Measurements from ENCODE around the gene LGALS14. TPM values are rescaled to one million over a fixed set of nuclear protein-coding genes. Genes with fewer than 3 reads are reported as not detected.

Gene LGALS14
- total RNA-seq, 1 donor from 2014 or later: not detected

DNA sequence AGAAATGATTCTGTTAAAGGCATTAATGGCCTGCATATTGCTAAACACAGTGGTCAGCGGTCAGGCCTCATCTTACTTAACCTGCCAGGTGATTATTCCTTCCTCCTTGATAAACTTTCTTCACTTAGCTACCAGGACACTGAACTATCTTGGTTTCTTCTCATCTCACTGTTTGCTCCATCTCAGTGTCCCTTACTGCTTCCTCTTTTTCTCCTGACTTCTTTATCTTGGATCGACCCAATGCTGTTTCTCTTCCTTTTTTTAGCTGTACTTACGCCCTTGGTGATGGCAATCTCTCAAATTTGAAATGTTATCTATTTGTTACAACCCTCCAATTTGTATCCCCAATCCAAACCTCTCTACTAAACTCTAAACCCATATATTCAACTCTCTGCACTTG lies 41.4 kb downstream of the LGALS14 start:
- Histone ChIP-seq H3K27ac (no peak overlapping the region), H3K4me1 (no peaks in the 10 kb centered on the region), H3K36me3 (no peaks in the 10 kb centered on the region), H3K9me3 (no peaks in the 10 kb centered on the region), H3K4me3 (no peak overlapping the region), H3K27me3 (no peaks in the 10 kb centered on the region)
- TF ChIP-seq, protein P1, sequence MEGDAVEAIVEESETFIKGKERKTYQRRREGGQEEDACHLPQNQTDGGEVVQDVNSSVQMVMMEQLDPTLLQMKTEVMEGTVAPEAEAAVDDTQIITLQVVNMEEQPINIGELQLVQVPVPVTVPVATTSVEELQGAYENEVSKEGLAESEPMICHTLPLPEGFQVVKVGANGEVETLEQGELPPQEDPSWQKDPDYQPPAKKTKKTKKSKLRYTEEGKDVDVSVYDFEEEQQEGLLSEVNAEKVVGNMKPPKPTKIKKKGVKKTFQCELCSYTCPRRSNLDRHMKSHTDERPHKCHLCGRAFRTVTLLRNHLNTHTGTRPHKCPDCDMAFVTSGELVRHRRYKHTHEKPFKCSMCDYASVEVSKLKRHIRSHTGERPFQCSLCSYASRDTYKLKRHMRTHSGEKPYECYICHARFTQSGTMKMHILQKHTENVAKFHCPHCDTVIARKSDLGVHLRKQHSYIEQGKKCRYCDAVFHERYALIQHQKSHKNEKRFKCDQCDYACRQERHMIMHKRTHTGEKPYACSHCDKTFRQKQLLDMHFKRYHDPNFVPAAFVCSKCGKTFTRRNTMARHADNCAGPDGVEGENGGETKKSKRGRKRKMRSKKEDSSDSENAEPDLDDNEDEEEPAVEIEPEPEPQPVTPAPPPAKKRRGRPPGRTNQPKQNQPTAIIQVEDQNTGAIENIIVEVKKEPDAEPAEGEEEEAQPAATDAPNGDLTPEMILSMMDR (IDR thresholded peaks at IDR 0.05): no peak
- DNase-seq (ENCODE audit: low spot score in 2 of 2): no peak
- intact Hi-C loops (cut with DNase I): no loop called here

DNA sequence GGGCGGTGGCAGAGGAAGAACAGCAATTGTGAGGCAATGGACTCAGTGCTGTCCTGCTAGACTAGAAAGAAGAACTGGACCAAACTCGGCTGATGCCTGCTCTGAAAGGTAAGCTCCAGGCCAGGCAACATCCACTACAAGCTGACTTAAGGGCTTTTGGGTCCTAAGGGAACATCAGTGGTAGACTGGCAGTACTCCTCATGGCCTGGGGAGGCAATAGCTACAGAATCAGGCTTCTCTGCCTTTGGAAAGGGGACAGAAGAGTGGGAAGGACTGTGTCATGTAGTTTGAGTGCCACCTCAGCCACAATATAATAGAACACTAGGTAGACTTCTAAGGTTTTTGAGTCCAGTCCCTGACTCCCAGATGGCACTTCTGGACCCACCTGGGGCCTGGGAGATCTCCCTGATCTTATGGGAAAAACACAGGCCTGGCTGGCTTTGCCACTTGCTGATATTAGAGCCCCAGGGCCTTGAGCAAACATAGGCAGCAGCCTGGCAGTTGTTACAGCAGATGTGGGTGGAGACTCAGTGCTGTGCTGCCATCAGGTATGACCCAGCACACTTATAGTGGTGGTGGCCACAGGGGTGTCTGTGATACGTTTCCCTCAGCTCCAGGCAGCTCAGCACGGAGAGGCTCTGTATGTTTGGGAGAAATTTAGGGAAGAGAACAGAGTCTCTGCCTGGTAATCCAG lies 42.7 kb downstream of the LGALS14 start:
- DNase-seq (ENCODE audit: low spot score in 2 of 2): no peak
- no peaks in the 10 kb centered on the region for H3K36me3 ChIP-seq
- no peaks in the 10 kb centered on the region for H3K9me3 ChIP-seq
- TF ChIP-seq, protein P1 (IDR thresholded peaks at IDR 0.05): no peak
- no peaks in the 10 kb centered on the region for H3K27me3 ChIP-seq
- no peaks in the 10 kb centered on the region for H3K4me1 ChIP-seq
- H3K4me3 ChIP-seq: no peak overlapping the region
- no peak overlapping the region for H3K27ac ChIP-seq
- intact Hi-C loops (cut with DNase I): no loop called here

DNA sequence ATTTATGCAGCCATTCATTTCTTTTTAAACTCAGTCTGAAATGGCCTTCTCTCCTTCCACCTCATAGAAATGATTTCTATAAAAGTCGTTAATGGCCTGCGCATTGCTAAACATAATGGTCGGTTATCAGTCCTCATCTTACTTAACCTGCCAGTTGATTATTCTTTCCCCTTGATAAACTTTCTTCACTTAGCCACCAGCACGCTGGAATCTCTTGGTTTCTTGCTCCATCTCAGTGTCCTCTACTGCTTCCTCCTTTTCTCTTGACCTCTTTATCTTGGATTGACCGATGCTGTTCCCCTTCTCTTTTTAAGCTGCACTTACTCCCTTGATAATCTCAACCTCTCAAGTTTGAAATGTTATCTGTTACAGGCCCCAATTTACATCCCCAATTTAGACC lies 45.7 kb downstream of the LGALS14 start:
- no peak for DNase-seq (ENCODE audit: low spot score in 2 of 2)
- H3K36me3 ChIP-seq: no peaks in the 10 kb centered on the region
- intact Hi-C loops (cut with DNase I): no loop called here
- no peaks in the 10 kb centered on the region for H3K27me3 ChIP-seq
- no peak overlapping the region for H3K27ac ChIP-seq
- H3K9me3 ChIP-seq: no peaks in the 10 kb centered on the region
- no peaks in the 10 kb centered on the region for H3K4me1 ChIP-seq
- H3K4me3 ChIP-seq: no peak overlapping the region
- TF ChIP-seq, protein P1 (IDR thresholded peaks at IDR 0.05): no peak

DNA sequence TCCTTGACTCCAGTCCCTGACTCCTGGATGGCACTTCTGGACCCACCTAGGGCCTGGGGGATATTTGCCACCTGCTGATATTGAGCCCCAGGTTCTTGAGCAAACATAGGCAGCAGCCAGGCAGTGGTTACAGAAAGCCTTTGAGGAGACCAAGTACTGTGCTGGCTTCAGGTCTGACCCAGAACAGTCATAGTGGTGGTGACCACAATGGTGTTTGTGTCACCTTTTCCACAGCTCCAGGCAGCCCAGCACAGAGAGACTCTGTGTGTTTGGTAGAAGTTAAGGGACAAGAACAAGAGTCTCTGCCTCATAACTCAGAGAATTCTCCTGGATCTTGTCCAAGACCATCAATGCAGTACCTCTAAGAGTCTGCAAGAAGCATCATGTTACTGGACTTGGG lies 48.1 kb downstream of the LGALS14 start:
- TF ChIP-seq, protein P1 (IDR thresholded peaks at IDR 0.05): no peak
- no peak overlapping the region for H3K4me3 ChIP-seq
- no peak overlapping the region for H3K27ac ChIP-seq
- H3K27me3 ChIP-seq: no peaks in the 10 kb centered on the region
- DNase-seq (ENCODE audit: low spot score in 2 of 2): no peak
- H3K9me3 ChIP-seq: no peaks in the 10 kb centered on the region
- H3K36me3 ChIP-seq: no peaks in the 10 kb centered on the region
- intact Hi-C loops (cut with DNase I): no loop called here
- no peaks in the 10 kb centered on the region for H3K4me1 ChIP-seq

DNA sequence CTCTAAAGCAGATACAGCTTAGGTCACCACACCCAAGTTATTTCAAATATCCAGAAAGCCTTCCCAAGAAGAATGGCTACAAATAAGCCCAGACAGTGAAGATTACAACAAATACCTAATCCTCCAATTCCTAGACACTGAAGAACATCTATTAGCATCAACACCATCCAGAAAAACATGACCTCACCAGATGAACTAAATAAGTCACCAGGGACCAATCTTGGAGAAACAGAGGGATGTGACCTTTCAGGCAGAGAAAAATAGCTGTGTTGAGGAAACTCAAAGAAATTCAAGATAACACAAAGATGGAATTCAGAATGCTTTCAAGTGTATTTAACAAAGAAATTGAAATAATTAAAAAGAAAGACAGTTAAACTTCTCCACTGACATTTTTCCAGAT lies 48.5 kb downstream of the LGALS14 start:
- no peak overlapping the region for H3K4me3 ChIP-seq
- no peak for DNase-seq (ENCODE audit: low spot score in 2 of 2)
- no peaks in the 10 kb centered on the region for H3K9me3 ChIP-seq
- intact Hi-C loops (cut with DNase I): no loop called here
- TF ChIP-seq, protein P1 (IDR thresholded peaks at IDR 0.05): no peak
- no peaks in the 10 kb centered on the region for H3K4me1 ChIP-seq
- no peaks in the 10 kb centered on the region for H3K36me3 ChIP-seq
- no peaks in the 10 kb centered on the region for H3K27me3 ChIP-seq
- no peak overlapping the region for H3K27ac ChIP-seq

DNA sequence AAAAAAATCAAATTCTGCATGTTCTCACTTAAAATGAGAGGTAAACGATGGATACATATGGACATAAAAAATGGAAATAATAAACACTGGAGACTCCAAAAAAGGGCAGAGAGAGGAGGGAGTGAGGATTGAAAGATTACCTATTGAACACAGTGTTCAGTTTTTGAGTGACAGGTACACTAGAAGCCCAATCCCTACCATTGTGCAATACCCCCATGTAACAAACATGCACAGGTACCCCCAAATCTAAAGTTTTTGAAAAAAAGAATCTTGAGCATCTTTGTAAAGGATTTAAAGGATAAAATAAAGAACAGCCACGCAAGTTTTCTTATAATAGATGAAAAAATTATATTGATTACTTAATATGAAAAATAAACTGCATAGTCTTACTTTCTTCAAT lies 50.3 kb downstream of the LGALS14 start:
- Histone ChIP-seq H3K36me3 (no peaks in the 10 kb centered on the region), H3K4me3 (no peak overlapping the region), H3K9me3 (no peaks in the 10 kb centered on the region), H3K27ac (no peak overlapping the region), H3K4me1 (no peaks in the 10 kb centered on the region), H3K27me3 (no peaks in the 10 kb centered on the region)
- intact Hi-C loops (cut with DNase I): no loop called here
- DNase-seq (ENCODE audit: low spot score in 2 of 2): no peak
- TF ChIP-seq, protein P1 (IDR thresholded peaks at IDR 0.05): no peak
